T-helper 1 cell treated with Interleukin-12 subunit alpha and Interleukin-12 subunit beta and Interleukin-4 antibody, amounts not matched to agents 30 ng/mL and 1 ng/mL, for 36 hours (primary cell): ENCODE data around the gene TRIM69. TPM values are rescaled to one million over a fixed set of nuclear protein-coding genes. Genes with fewer than 3 reads are reported as not detected.

Source experiments
- intact Hi-C: fragments of 100-400 bp; cut with micrococcal nuclease; formaldehyde crosslinking; loops from one replicate; pipeline ENCODE4 v1.15.1; 2024
- total RNA-seq: library from RNA; stranded (reverse); gene quantifications from 2 replicates; pipeline ENCODE4 v1.2.3, GENCODE V29; 2022

The TRIM69 gene
- total RNA-seq, 1 donor from 2014 or later: 61.5 TPM

GRCh38 chr15:44715142-44715796, 21.1 kb upstream of the TRIM69 start:
- intact Hi-C loops: no loop called here

- intact Hi-C loops: no loop called here
These were observed 20.5 kb upstream of the TRIM69 start for GRCh38 chr15:44715797-44716334.

GRCh38 chr15:44716983-44717602, 19.2 kb upstream of the TRIM69 start:
- intact Hi-C loops: no loop called here

DNA sequence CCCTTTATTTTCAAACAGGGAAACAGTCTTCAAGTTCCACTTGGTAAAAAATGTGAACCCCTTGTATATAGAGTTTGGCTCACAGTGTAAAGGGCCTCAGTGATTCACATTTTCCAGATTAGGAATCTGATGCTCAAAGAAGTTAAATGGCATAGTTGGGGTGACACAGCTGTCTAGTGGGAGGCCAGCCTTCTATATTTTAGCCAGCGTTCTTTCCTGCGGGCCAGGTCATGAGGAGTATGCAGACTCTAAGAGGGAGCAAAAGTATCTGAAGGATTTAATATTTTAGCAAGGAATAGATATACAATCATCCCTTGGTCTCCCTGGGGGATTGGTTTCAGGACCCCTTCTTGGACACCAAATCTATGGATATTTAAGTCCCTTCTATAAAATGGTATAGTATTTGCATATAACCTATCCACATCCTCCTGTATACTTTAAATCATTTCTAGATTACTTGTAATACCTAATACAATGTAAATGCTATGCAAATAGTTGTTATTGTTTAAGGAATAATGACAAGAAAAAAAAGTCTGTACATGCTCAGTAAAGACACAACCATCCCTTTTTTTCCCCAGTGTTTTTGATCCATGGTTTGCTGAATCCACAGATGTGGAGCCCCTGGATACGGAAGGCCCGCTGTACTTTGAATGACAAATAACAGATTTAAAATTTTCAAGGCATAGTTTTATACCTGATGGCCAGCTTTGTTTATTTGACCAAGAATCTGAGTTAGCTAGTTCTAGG, 18.0 kb upstream of the TRIM69 start:
- intact Hi-C loops: no loop called here

DNA sequence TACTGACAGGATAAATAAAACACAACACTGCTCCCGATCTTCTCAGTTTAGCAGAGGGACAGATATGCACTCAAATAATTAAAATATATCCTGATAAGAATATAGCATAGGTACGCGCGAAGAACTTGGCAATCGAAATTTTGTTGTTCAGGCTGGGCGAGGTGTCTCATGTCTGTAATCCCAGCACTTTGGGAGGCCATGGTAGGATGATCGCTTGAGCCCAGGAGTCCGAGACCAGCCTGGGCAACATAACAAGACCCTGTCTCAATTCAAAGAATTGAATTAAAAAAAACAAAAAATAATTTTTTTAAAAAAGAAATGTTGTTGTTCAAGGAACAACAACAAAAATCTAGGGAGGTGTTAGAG, 17.4 kb upstream of the TRIM69 start:
- intact Hi-C loops: loop anchor here (1.0 kb wide), 3 partner anchors 8 to 17 kb away; partner anchors contain the start of genes B2M, PATL2 and TRIM69

- intact Hi-C loops: loop anchor here (1.0 kb wide), 3 partner anchors 8 to 17 kb away; partner anchors contain the start of genes B2M, PATL2 and TRIM69
These were observed 16.9 kb upstream of the TRIM69 start for GRCh38 chr15:44719293-44719999.

DNA sequence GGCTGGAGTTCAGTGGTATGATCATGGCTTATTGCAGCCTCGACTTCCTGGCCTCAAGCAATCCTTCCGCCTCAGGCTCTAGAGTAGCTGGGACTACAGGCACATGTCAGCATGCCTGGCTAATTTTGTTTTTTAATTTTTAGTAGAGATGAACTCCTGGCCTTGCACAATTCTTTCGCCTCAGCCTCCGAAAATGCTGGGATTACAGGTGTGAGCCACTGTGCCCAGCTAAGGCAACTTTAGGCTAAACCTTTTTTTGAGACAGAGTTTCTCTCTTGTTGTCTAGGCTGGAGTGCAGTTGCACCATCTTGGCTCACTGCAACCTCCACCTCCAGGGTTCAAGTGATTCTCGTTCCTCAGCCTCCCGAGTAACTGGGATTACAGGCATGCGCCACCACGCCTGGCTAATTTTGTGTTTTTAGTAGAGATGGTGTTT, 16.3 kb upstream of the TRIM69 start:
- intact Hi-C loops: loop anchor here (1.0 kb wide), 3 partner anchors 8 to 16 kb away; partner anchors contain the start of genes B2M, PATL2 and TRIM69

GRCh38 chr15:44720460-44721176, 15.7 kb upstream of the TRIM69 start:
- intact Hi-C loops: no loop called here

DNA sequence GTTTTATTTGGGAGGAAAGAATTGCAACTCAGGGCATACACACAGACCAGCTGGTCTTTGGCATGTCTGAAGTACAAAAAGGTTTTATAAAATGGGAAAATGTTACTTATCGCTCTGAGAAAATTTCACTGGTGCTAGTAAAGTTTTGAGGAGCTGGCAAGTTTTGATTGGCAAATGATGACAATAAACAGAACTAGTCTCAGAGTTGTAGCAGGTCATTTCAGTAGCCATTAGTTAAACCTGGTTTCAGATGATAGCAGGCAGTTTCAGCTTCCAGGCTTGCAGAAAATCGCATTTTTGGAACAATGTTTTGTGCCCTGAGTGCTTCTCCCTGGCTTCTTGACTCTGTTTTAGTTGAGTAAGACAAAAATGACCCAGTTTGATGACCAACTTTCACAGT, 14.3 kb upstream of the TRIM69 start:
- intact Hi-C loops: no loop called here

DNA sequence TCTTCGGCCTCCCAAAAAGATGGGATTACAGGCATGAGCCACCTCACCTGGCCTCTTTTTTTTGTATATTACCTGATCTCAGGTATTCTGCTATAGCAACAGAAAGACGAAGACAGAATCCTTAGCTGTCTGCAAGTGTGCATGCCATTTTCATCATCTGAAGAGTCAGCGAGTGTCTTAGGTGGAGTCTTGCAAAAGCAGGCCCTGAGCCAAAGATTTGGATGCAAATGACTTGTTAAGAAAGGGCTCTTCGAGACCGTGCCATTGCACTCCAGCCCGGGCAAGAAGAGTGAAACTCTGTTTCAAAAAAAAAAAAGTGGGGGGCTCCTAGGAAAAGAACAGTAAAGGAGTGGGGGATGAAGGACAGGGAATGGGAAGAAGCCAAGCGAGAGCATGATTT, 10.2 kb upstream of the TRIM69 start:
- intact Hi-C loops: loop anchor here (5.0 kb wide), 2 partner anchors 439 to 899 kb away; partner anchors contain the start of genes GOLM2 and WDR76

DNA sequence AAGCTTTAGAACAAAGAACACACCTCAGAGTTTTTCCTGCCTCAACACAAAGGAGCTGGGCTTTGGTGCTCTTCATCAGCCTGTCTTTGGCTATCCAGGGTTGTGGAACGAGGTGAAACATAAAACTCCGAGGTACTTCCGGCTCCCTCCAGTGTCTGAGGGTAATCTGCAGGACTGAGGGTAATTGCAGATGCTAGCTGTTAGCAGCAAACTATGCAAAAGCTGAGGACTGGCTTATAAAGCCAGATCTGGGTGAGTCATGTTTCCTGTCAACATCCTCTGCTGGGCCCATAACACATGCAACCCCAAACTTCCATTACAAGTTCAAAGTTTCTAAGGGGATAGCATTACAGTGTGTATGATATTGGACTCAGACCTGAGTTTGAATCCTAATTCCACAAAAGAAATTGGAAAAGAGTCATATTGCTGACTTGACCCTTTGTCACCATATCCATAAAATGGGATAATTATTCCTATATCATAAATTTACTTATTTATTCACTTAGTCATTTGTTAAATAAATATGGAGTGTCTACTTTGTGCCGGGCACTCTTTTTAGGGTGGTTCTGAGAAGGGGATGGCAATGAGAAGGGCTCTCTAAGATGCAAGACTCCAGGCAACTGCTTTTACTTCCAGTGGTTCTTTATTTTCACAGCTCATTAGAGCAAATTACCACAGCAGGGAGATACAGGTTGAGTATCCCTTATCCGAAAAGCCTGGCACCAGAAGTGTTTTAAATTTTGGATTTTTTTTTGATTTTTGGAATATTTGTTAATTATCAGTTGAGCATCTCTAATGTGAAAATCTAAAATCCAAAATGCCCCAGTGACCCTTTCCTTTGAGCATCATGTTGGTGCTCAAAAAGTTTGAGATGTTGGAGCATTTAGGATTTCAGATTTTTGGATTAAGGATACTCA, 9.5 kb upstream of the TRIM69 start:
- intact Hi-C loops: loop anchor here (5.0 kb wide), 2 partner anchors 440 to 900 kb away; partner anchors contain the start of genes GOLM2 and WDR76

DNA sequence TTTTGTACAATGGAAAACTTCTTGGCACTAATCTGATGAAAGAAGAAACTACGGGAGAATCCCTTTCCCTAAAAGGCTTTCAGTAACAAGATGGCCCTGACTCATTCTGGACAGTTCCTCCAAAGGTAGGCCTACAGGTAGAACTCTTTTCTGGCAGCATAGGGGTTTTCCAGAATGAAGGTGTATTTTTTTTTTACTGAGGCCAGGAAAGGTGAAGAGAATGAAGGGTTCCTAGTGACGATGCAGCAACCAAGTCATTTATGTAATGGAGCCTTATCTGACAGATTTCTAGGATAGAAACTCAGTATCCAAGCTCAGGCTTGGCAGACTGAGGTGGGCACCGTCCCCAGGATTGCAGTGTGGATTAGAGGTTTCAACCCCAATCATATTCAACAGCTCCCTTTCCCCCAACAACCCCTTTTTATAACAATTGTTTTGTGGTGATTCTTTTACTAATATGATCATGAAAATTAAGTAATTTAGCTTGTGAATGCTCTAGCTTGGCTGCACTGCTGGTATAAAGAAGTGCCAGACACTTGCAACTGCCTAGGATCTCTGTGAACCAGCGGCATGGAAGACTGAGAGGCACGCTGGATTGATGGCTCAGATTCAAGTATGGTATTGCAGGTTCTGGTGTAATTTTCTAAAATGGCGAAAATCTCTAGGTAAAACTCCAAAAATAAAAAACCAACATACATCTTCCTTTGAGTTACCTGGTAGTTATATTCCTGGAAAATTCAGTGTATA, 8.7 kb upstream of the TRIM69 start:
- intact Hi-C loops: loop anchor here (1.0 to 5.0 kb wide), 9 partner anchors 8 to 900 kb away; partner anchors contain the start of genes B2M, CTDSPL2, EIF3J and GOLM2

GRCh38 chr15:44728232-44728575, 8.1 kb upstream of the TRIM69 start:
- intact Hi-C loops: loop anchor here (1.0 to 5.0 kb wide), 9 partner anchors 9 to 901 kb away; partner anchors contain the start of genes B2M, CTDSPL2, EIF3J and GOLM2

GRCh38 chr15:44728576-44729407, 7.5 kb upstream of the TRIM69 start:
- intact Hi-C loops: loop anchor here (1.0 to 5.0 kb wide), 11 partner anchors 9 to 901 kb away; partner anchors contain the start of genes B2M, CTDSPL2, EIF3J and GOLM2

DNA sequence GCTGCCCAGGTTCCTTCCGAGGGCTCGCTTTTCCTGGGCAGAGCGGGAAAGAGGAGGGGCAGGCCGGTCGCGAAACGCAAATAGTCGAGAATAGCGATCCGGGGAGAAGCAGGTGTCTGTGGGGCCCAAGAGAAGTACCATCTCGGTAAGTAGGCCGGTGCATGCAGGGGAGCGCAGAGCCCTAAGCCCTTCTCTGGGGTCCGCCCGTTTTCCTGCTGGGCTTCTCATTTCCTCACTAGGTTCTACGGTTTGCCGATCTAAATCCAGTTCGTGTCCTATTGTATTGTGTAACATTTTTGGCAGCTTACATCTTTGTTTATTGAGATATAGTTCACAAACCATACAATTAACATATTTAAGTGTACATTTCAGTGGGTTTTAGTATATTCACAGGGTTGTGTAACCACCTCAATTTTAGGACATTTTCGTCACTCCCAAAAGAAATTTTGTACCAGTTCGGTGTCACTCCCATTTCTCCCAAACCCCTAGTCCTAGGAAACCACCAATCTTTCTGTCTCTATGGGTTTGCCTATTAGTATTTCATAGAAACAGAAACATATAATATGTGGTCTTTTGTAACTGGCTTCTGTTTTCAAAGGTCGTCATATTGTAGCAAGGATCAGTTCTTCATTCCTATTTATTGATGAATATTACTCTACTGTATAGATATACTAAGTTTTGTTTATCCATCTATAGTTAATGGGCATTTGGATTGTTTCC, 6.8 kb upstream of the TRIM69 start:
- intact Hi-C loops: loop anchor here (1.0 to 5.0 kb wide), 5 partner anchors 8 to 902 kb away; partner anchors contain the start of genes EIF3J, GOLM2 and WDR76

DNA sequence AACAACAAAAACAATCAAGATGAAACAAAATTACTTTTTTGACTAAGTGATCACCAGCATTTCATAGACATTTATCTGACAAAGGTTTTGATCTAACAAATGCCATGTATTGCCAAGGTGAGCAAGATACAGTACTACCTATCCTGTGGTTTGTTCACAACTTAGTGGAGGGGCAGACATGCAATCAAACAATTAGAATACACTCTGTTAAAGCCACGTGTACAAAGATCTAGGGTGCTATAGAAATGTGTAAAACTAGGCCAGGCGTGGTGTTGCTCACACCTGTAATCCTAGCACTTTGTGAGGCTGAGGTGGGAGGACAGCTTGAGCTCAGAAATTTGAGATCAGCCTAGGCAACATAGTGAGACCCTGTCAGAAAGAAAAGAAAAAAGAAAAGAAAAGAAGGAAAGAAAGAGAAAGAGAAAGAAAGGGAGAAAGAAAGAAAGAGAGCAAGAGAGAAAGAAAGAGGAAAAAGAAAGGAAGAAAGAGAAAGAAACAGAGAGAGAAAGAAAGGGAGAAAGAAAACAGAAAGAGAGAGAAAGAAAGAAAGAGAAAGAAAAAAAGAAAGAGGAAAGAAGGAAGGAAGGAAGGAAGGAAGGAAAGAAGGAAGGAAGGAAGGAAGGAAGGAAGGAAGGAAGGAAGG, 1.4 kb upstream of the TRIM69 start:
- intact Hi-C loops: loop anchor here (5.0 kb wide), 1 partner anchor 302 kb away; no protein-coding TSS in a partner anchor
